Muscle of arm (tissue), 14 donors: ENCODE measurements around the gene COG2. TPM values are rescaled to one million over a fixed set of nuclear protein-coding genes. Genes with fewer than 3 reads are reported as not detected.
"Not testable (repeated sequence)": the region's sequence is repeated elsewhere in the genome, so short reads cannot be mapped to it uniquely, and the experiment has no call there.

Experiments used
- DNase-seq: peaks from one replicate; pipeline ENCODE4 v3.0.0-alpha.2; 2013
- long read RNA-seq, 11 donors: transcript quantifications; one replicate each; lab custom pipeline, GENCODE V29; 2026
- polyA plus RNA-seq, 12 donors: library from polyadenylated mRNA; unstranded; fragments of 120-200 nt; gene quantifications; one replicate each; pipeline ENCODE4 v1.2.1, GENCODE V29; 2013; ENCODE audit not compliant: insufficient read length in 12 of 12

The COG2 gene, protein sequence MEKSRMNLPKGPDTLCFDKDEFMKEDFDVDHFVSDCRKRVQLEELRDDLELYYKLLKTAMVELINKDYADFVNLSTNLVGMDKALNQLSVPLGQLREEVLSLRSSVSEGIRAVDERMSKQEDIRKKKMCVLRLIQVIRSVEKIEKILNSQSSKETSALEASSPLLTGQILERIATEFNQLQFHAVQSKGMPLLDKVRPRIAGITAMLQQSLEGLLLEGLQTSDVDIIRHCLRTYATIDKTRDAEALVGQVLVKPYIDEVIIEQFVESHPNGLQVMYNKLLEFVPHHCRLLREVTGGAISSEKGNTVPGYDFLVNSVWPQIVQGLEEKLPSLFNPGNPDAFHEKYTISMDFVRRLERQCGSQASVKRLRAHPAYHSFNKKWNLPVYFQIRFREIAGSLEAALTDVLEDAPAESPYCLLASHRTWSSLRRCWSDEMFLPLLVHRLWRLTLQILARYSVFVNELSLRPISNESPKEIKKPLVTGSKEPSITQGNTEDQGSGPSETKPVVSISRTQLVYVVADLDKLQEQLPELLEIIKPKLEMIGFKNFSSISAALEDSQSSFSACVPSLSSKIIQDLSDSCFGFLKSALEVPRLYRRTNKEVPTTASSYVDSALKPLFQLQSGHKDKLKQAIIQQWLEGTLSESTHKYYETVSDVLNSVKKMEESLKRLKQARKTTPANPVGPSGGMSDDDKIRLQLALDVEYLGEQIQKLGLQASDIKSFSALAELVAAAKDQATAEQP
- 10 to 100 TPM in 11 of 12 donors, not detected in 1; 14.7 to 26.4 (median 21.9) TPM for polyA plus RNA-seq
- long read RNA-seq, donor 1, transcript COG2-202 (18 exons, 2,921 nt): major isoform, 8 of 9 reads
- long read RNA-seq, donor 1, partial matches to known transcripts: 0 of 9 reads
- long read RNA-seq, donor 1, other reads (novel, unspliced or antisense): 0 of 9 reads
- long read RNA-seq, donor 2, partial matches to known transcripts: 6 of 10 reads
- long read RNA-seq, donor 2, other reads (novel, unspliced or antisense): 0 of 10 reads
- long read RNA-seq, donor 3, partial matches to known transcripts: 0 of 1 reads
- long read RNA-seq, donor 3, other reads (novel, unspliced or antisense): 0 of 1 reads
- long read RNA-seq, donor 4, partial matches to known transcripts: 0 of 3 reads
- long read RNA-seq, donor 4, other reads (novel, unspliced or antisense): 0 of 3 reads
- long read RNA-seq, donor 5, transcript COG2-202 (18 exons, 2,921 nt): major isoform, 8 of 8 reads
- long read RNA-seq, donor 5, partial matches to known transcripts: 0 of 8 reads
- long read RNA-seq, donor 5, other reads (novel, unspliced or antisense): 0 of 8 reads
- long read RNA-seq, donor 6, partial matches to known transcripts: 0 of 1 reads
- long read RNA-seq, donor 6, other reads (novel, unspliced or antisense): 0 of 1 reads
- long read RNA-seq, donor 7, partial matches to known transcripts: 0 of 1 reads
- long read RNA-seq, donor 7, other reads (novel, unspliced or antisense): 0 of 1 reads
- long read RNA-seq, donor 8, partial matches to known transcripts: 0 of 2 reads
- long read RNA-seq, donor 8, other reads (novel, unspliced or antisense): 0 of 2 reads
- long read RNA-seq, donor 9, partial matches to known transcripts: 0 of 2 reads
- long read RNA-seq, donor 9, other reads (novel, unspliced or antisense): 0 of 2 reads
- long read RNA-seq, donor 10, partial matches to known transcripts: 0 of 2 reads
- long read RNA-seq, donor 10, other reads (novel, unspliced or antisense): 0 of 2 reads
- long read RNA-seq, donor 11, partial matches to known transcripts: 0 of 4 reads
- long read RNA-seq, donor 11, other reads (novel, unspliced or antisense): 0 of 4 reads

DNA sequence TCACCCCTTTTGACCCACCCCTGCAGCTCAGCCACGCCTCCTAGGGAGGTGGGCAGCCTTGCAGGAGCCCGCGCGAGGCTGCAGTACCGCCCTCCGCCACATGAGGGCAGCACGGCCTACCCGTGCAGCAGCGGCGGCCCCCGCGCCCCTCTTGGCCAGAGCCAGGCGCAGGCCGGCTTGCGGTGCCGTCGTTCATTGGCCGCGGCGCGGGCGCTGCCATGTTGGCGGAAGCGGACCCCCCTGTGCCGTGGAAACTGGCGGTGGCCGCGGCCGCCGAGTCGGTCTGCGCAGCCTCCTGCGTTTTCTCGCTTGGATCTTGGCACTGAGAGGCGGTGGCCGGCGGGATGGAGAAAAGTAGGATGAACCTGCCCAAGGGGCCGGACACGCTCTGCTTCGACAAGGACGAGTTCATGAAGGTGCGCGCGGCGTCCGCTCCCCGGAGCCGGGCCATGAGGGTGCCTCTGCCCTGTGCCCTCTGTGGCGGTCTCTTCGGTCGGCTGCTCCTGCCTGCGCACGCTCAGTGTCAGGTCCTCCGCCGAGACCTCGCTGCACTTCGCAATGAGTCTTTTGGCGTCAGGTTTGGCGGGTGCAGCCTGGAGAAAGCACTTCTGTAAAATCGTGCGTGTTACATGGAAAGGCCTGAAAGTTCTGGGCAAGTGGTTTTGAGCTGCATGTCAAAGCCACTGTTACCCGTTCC is at the start of gene COG2:
COG2 (plus strand) TSS at position 219 of the 697 bp plus-strand sequence; CDS start at position 345, 126 bp downstream.
- peak; percentile 94 for DNase-seq

- no peak for DNase-seq
Measured at GRCh38 chr1:230592848-230593414, 49.4 kb upstream of the COG2 start.

- DNase-seq: no peak
Measured at GRCh38 chr1:230594214-230594773, 48.0 kb upstream of the COG2 start.

DNA sequence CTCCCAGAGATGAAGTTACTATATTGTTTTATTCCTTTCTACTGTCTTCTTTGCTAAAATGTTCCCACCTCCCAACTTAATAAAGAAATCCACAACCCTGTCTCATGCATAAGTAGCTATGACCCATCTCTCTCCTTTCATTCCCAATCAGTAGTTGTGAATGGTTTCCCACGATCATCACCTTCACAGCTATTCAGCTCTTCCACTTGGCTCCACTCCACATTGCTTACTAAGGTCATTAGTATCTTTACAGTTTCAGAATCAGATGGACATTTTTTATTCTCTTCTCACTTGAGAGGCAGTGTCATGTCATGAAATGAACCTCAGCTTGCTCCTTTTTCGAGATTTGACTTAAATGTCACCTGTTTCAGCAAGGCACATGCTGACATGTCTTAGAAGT is 47.1 kb upstream of the COG2 start:
- DNase-seq: no peak

GRCh38 chr1:230596306-230596705 is 46.0 kb upstream of the COG2 start:
- DNase-seq: no peak

DNA sequence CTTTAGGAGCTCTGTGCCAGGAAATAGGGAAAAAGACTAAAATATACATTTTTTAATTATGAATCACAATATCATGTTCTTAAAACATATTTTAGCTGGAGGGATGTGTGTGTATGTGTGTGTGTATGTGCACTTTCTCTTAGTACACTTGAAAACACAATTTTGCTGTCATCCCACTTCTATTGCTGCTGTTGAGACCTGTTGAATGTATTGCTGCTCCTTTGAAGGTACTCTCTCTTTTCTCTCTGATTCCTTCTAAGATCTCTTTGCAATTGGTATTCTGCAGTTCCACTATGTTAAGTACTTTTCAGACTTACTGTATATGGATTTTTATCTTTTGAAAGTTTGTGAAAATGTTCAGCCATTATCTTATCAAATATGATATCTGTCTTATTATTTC is 43.5 kb upstream of the COG2 start:
- no peak for DNase-seq

- DNase-seq: no peak
Measured at GRCh38 chr1:230599926-230600656, 42.2 kb upstream of the COG2 start.

DNA sequence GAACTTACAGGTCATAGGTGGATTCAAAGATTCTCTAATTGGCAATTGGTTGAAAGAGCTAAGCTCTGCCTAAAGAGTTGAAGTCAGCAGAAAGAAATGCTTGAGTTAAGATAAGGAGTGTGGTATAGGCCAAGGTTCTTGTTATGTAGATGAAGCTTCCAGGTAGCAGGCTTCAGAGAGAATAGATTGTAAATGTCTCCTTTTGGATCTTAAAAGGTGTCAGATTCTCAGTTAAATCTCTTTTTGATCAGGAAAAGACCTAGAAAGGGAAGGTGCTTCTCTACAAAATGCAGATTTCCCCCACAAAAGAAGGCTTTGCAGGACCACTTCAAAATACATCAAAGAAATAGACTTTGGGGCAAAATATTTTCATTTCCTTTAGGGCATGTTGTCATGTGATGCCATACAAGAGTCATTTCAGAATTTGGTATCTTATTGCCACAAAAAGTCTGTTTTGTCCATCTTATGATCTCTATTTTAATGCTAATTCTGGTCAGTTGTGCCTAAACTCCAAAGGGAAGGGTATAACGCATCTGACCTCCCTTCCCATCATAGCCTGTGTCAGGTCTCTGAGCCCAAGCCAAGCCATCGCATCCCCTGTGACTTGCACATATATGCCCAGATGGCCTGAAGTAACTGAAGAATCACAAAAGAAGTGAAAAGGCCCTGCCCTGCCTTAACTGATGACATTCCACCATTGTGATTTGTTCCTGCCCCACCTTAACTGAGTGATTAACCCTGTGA is 41.5 kb upstream of the COG2 start:
- not testable (repeated sequence) for DNase-seq

DNA sequence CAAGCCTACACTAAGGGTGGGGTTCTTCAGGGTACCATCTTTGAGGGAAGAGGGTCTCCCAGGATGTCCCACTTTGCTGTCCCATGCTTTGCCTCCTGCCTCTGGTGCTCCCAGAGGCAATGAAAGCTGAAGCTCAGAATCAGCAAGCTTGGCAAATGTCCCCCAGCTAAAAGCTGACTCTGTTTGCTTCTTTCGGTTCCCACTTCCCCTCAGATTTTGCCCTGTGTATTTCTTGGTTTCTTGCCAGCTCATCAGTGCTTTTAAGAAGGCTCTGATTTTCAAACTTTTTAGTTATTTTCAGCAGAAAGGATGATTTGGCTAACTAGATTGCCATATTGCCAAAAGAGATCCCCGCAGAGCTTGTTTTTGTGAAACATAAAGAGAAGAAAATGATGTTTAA is 33.1 kb upstream of the COG2 start:
- DNase-seq: no peak

GRCh38 chr1:230610589-230610988 is 31.7 kb upstream of the COG2 start:
- no peak for DNase-seq

- DNase-seq: no peak
Measured at GRCh38 chr1:230611128-230611877, 31.0 kb upstream of the COG2 start.

DNA sequence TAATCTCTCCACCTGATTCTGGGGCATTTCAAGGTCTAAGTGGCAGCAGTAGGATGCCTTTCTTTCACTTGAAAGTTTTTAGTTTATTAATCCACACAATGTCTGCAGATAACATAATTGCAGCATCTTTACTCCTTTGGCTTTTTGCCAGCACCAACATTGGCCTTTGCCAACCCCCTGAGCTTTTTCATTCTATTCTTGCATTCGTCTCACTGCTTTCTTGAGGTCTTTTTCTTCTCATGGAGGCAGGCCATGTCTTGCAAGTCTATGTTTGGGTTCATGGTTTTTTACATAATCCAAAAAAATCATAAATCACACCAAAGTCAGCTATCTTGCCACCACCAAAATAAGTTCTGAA is 30.4 kb upstream of the COG2 start:
- DNase-seq: no peak

DNA sequence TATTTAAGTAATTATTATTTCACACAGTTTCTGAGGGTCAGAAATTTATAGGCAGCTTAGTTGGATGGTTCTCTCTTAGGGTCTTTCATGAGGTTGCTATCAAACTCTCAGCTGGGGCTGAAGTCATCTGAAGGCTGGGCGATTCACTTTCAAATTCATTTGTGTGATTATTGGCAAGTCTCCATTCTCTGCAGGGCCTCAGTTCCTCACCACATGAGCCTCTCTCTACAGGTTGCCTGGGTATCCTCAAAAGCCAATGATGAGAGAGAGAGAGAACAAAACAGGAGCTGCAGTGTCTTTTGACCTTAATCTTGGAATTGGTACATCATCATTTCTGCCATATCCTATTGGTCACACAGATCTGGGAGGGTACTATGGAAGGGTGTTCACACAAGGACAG is 29.6 kb upstream of the COG2 start:
- DNase-seq: no peak

DNA sequence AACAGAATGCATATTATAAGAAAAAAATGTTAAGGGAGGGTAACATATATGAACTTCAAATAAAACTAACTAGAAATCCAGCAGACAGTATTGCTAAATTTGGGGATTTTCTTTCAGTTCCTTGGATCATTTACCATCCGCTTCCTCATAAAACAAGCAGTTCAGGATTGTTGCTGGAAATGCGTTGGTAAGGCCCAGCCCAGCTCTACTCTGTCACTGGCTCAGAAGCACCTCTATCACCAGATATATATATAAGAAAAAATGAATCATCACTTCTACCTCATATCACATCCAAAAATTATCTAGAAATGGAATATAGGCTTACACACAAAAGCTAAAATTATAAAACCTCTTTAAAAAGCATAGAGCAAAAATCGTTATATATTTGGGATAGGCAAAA is 28.2 kb upstream of the COG2 start:
- DNase-seq: no peak

- no peak for DNase-seq
Measured at GRCh38 chr1:230618537-230618936, 23.7 kb upstream of the COG2 start.

GRCh38 chr1:230620649-230621323 is 21.5 kb upstream of the COG2 start:
- no peak for DNase-seq
